Adrenal gland (tissue), 12 donors: ENCODE measurements around the gene MAGI1. TPM values are rescaled to one million over a fixed set of nuclear protein-coding genes. Genes with fewer than 3 reads are reported as not detected.
A peak's percentile ranks its signal among the peaks of the same experiment; 100 is the strongest.

Experiments
- DNase-seq, 7 donors: peaks; one replicate each; pipeline ENCODE4 v3.0.0-alpha.2; 2019 to 2020
- H3K27ac ChIP-seq, 5 donors: fragments of 200-600 bp; sonication (generic) in 4 of 5; 1 replicate in 3 of 5; 2 replicates in 2 of 5; pipeline versions ENCODE4 v1.5.1 to v1.8.0; 2016 to 2020; ENCODE audit warnings: mild to moderate bottlenecking in 1 of 5
- H3K27me3 ChIP-seq: fragments of 200-600 bp; 2 replicates; pipeline ENCODE4 v1.8.0; 2021
- H3K36me3 ChIP-seq, 2 donors: fragments of 200-600 bp; replicated peaks in 1 of 2; 1 replicate in 1 of 2; 2 replicates in 1 of 2; pipeline versions ENCODE4 v1.5.1 to v1.8.0; 2018 to 2022
- H3K4me1 ChIP-seq, 2 donors: fragments of 200-600 bp; replicated peaks in 1 of 2; 1 replicate in 1 of 2; 2 replicates in 1 of 2; pipeline versions ENCODE4 v1.5.1 to v1.8.0; 2018 to 2021
- H3K4me3 ChIP-seq, 4 donors: fragments of 200-600 bp; sonication (generic) in 3 of 4; one replicate each; pipeline ENCODE4 v1.5.1; 2016 to 2018
- H3K9me3 ChIP-seq, 3 donors: fragments of 200-600 bp; sonication (generic) in 1 of 3; replicated peaks in 1 of 3; 1 replicate in 2 of 3; 2 replicates in 1 of 3; pipeline versions ENCODE4 v1.5.1 to v1.8.0; 2016 to 2021
- CTCF ChIP-seq, 6 experiments: fragments of 450-650 bp in 4 of 6; fragments of 200-600 bp in 2 of 6; sonication (generic) in 1 of 6; IDR thresholded peaks; 1 replicate in 5 of 6; 2 replicates in 1 of 6; pipeline versions ENCODE4 v1.5.1 to v1.8.0; 2016 to 2021; ENCODE audit warnings: antibody characterized with exemption in 6 of 6, mild to moderate bottlenecking in 2 of 6, moderate library complexity in 1 of 6
- POLR2A ChIP-seq, 2 donors: fragments of 450-650 bp; IDR thresholded peaks; one replicate each; pipeline ENCODE4 v1.6.1; 2017; ENCODE audit warnings: antibody characterized with exemption in 2 of 2, mild to moderate bottlenecking in 2 of 2, moderate library complexity in 1 of 2
- WGBS, 4 donors: extraction: QIAGEN DNeasy Blood & Tissue Kit in 2 of 4; methylation state at CpG; one replicate each; pipeline versions ENCODE4 v1.1.5 to v1.1.7; 2013 to 2017; 5-methylcytosine and 5-hydroxymethylcytosine counted together
- intact Hi-C, 2 donors: fragments of 100-400 bp; cut with DNase I; formaldehyde crosslinking; loops; one replicate each; pipeline versions ENCODE4 v1.14.1 to v1.15.0; 2022 to 2023
- polyA plus RNA-seq, 3 donors: library from polyadenylated mRNA; stranded (reverse); fragments of 200-250 nt in 2 of 3; fragments of 350-450 nt in 1 of 3; fragmentation: Illumina TruSeq in 1 of 3; extraction: RNeasy Lipid Tissue Mini Kit (QIAGEN cat#74804) in 1 of 3; gene quantifications; one replicate each; pipeline ENCODE4 v1.2.3, GENCODE V29; 2013 to 2014
- total RNA-seq, 9 donors: library from RNA; depleted of rRNA in 4 of 9; stranded (reverse); fragments of >200 nt in 4 of 9; fragments of 120-200 nt in 1 of 9; fragmentation: NEBNext Ultra II Directional in 1 of 9; extraction: Animal tissue kit (Norgen Biotek cat#: 25700) in 1 of 9; gene quantifications; one replicate each; pipeline versions ENCODE4 v1.1.0 to v1.2.4, GENCODE V29; 2013 to 2023
- donor health status: healthy with polysubstance abuse.
- donor health status: Bipolar disorder and iron deficiency.
- donor health status: DM: yes; HTN: yes; CAD: no.
- donor health status: DM: no; HTN: no; CAD: no.
- donor health status: DM: no; HTN: no; CAD: no.
- donor health status: DM: yes; HTN: yes; CAD: no.

Gene MAGI1
- total and polyA plus RNA-seq, 12 donors = 4.8 to 31.6 (median 18.5) TPM

- intact Hi-C loops = no loop called here
- no peak overlapping the region for H3K4me3 ChIP-seq
- TF ChIP-seq CTCF (IDR thresholded peaks at IDR 0.05) (no peak), POLR2A (IDR thresholded peaks at IDR 0.05) (no peak)
- no peaks in the 10 kb centered on the region for H3K36me3 ChIP-seq
- no peak overlapping the region for H3K27ac ChIP-seq
- 84 to 97% (median 95%) methylated on average over 2 to 3 of the region's 3 CpGs for WGBS, 4 donors
- H3K9me3 ChIP-seq = no peaks in the 10 kb centered on the region
- DNase-seq = no peak
- peaks cover 3 to 14% of the 10 kb centered on the region in 2 donors for H3K4me1 ChIP-seq
- H3K27me3 ChIP-seq = no peaks in the 10 kb centered on the region
Measured at GRCh38 chr3:65331730-65332129, 707.0 kb downstream of the MAGI1 start.

GRCh38 chr3:65330072-65330471, 708.6 kb downstream of the MAGI1 start:
- H3K4me1 ChIP-seq = peaks cover 3 to 14% of the 10 kb centered on the region in 2 donors
- no peaks in the 10 kb centered on the region for H3K9me3 ChIP-seq
- intact Hi-C loops = no loop called here
- no peaks in the 10 kb centered on the region for H3K36me3 ChIP-seq
- no peak overlapping the region for H3K27ac ChIP-seq
- WGBS, 4 donors = 58 to 73% (median 65%) methylated on average over 6 of the region's 6 CpGs
- no peaks in the 10 kb centered on the region for H3K27me3 ChIP-seq
- TF ChIP-seq CTCF (IDR thresholded peaks at IDR 0.05) = no peak
- no peak for TF ChIP-seq POLR2A (IDR thresholded peaks at IDR 0.05)
- peak in 2 of 7 donors; percentile 4 to 52 for DNase-seq
- no peak overlapping the region for H3K4me3 ChIP-seq

- WGBS, 4 donors = 91 to 95% (median 92%) methylated on average over 4 of the region's 4 CpGs
- H3K4me1 ChIP-seq = no peaks in the 10 kb centered on the region
- no peak overlapping the region for H3K4me3 ChIP-seq
- DNase-seq = no peak
- H3K36me3 ChIP-seq = no peaks in the 10 kb centered on the region
- H3K9me3 ChIP-seq = no peaks in the 10 kb centered on the region
- intact Hi-C loops = no loop called here
- no peak for TF ChIP-seq CTCF (IDR thresholded peaks at IDR 0.05)
- TF ChIP-seq POLR2A (IDR thresholded peaks at IDR 0.05) = no peak
- H3K27ac ChIP-seq = no peak overlapping the region
- no peaks in the 10 kb centered on the region for H3K27me3 ChIP-seq
Measured at GRCh38 chr3:65328148-65328547, 710.6 kb downstream of the MAGI1 start.

- Histone ChIP-seq H3K4me1 (no peaks in the 10 kb centered on the region), H3K27ac (no peak overlapping the region), H3K36me3 (no peaks in the 10 kb centered on the region), H3K27me3 (no peaks in the 10 kb centered on the region), H3K4me3 (no peak overlapping the region), H3K9me3 (no peaks in the 10 kb centered on the region)
- no peak for DNase-seq
- TF ChIP-seq POLR2A (IDR thresholded peaks at IDR 0.05) (no peak), CTCF (IDR thresholded peaks at IDR 0.05) (no peak)
- WGBS, 4 donors = 74 to 84% (median 80%) methylated on average over 3 of the region's 3 CpGs
- intact Hi-C loops = no loop called here
Measured at GRCh38 chr3:65326574-65326973, 712.1 kb downstream of the MAGI1 start.
